HG02588 (cell line): ENCODE results near the gene ZNF391.
A peak's percentile ranks its signal among the peaks of the same experiment; 100 is the strongest.
"Not testable (repeated sequence)": the region's sequence is repeated elsewhere in the genome, so short reads cannot be mapped to it uniquely, and the experiment has no call there.

ENCODE experiments used
- ATAC-seq: cut with Tn5 transposase; IDR thresholded peaks from one replicate; pipeline ENCODE4 v1.9.1; 2021; ENCODE audit warnings: mild to moderate bottlenecking, moderate library complexity; ENCODE audit not compliant: unreplicated experiment

Gene ZNF391

GRCh38 chr6:27388293-27389197 is at the start of gene ZNF391:
ZNF391 (plus strand) TSS chr6:27388759; CDS start chr6:27400371, 11,612 bp downstream.
- peak; percentile 82 for ATAC-seq

- ATAC-seq = no peak
These were observed 35.7 kb upstream of the ZNF391 start for GRCh38 chr6:27352850-27353249.

- ATAC-seq = no peak
These were observed 29.8 kb upstream of the ZNF391 start for GRCh38 chr6:27358786-27359185.

GRCh38 chr6:27359231-27359630 is 29.3 kb upstream of the ZNF391 start:
- ATAC-seq = no peak

GRCh38 chr6:27368202-27368601 is 20.4 kb upstream of the ZNF391 start:
- no peak for ATAC-seq

- no peak for ATAC-seq
These were observed 18.2 kb upstream of the ZNF391 start for GRCh38 chr6:27370391-27370790.

DNA sequence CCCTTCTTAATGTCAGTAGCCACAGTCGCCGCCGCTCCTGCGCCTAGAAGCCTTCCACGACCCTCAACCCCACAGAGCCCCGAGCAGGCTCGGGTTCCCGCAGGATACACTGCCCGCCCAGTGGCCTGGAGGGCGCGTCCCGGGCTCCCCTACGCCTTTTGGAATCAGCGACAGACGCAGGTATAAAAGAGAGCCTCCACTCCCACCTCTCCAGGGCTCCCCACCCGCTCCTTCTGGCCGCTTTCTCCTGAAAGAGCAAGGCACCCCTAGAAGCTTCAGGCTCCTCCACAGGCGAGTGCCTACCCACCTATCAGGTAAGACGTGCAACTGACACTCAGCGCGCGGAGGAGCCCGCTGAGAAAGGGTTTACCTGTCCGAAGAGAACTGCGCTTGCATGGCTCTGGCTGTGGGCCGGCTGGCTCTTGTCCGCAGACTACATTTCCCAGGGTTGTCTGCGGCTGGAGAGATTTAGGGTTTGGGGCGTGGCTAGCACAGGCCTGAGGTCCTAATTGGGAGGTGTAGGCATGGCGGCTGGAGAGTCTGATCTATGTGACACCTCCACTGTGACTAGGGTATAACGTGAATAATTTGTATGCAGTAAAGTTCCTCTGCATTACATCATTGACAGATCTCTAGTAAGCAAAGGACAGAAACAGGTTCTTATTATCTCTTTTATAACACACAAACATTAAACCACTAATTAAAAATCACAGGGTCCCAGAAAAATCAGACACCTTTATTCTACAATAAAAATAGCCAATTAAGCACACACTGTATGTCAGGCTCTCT is 13.5 kb upstream of the ZNF391 start:
- peak; percentile 80 for ATAC-seq

DNA sequence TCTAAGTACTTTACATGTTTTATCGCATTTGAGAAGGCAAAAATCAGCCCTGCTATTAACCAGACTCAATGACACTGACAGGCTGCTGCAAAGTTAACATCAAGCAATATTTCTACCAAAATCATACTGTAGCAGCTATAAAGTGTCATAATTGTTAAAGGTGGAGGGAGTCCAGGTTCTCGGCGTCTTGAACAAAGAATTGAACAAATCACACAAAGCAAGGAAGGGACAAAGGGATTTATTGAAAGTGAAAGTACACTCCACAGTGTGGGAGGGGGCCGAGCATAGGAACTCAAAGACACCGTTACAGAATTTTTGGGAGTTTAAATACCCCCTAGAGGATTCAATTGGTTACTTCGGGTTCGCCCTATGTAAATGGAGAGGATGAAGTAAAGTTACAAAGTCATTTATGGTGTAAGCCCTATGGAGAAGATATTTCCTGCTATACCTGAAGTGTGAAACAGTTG is 12.9 kb upstream of the ZNF391 start:
- no peak for ATAC-seq

- not testable (repeated sequence) for ATAC-seq
These were observed 10.2 kb upstream of the ZNF391 start for GRCh38 chr6:27378406-27378805.

DNA sequence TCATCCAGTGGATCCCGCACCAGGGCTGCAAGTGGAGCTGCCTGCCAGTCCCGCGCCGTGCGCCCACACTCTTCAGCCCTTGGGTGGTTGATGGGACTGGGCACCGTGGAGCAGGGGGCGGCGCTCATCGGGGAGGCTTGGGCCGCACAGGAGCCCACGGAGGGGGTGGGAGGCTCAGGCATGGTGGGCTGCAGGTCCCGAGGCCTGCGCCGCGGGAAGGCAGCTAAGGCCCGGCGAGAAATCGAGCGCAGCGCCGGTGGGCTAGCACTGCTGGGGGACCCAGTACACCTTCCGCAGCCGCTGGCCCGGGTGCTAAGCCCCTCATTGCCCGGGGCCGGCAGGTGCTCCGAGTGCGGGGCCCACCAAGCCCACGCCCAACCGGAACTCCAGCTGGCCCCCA is 7.6 kb upstream of the ZNF391 start:
- not testable (repeated sequence) for ATAC-seq

DNA sequence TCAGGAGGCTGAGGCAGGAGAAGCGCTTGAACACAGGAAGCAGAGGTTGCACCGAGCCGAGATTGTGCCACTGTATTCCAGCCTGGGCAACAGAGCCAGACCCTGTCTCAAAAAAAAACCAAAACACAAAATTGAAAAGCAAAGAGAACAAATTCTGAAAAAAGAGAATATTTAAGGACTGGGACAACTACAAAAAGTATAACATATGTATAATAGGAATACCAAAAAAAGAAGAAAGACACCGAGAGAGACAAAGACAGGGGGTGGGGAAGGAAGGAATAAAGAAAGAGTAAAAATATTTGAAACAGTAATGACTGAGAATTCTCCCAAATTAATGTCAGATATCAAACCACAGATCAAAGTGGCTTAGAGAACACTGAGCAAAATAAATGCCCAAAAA is 5.5 kb upstream of the ZNF391 start:
- no peak for ATAC-seq

- no peak for ATAC-seq
These were observed 5.1 kb upstream of the ZNF391 start for GRCh38 chr6:27383481-27383880.

DNA sequence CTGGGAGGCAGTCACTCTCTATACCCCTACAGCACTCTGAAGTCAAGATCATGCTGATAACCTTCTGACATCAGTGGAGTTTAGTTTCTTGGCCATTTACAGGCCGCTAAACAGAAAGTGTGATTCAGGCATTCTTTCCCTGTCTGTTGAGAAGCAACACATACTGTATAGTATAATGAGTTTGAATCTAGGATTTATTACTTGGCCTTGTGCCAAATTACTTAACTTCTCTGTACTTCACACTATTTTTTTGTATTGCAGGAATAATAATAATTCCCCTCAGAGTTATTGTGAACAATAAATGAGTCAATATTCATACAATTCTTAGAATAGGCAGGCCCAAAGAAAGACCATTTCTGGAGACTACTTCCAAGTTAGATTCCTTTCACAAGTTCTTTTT is 4.1 kb downstream of the ZNF391 start:
- no peak for ATAC-seq

DNA sequence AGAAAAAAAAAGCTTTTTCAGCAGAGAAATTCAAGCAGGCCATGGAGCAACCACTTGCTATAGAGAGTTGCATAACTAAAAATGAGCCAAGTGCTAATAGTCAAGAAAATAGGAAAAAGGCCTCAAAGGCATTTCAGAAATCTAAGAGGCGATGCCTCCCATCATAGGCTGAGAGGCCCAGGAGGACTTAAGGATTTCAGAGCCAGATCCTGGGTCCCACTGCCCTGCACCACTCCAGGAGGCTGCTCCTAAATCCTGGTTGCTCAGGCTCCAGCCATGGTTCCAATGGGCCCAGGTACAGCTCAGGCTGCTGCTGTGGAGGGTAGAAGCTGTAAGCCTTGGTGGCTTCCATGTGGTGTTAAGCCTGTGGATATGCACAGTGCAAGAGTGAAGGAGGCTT is 5.5 kb downstream of the ZNF391 start:
- no peak for ATAC-seq

DNA sequence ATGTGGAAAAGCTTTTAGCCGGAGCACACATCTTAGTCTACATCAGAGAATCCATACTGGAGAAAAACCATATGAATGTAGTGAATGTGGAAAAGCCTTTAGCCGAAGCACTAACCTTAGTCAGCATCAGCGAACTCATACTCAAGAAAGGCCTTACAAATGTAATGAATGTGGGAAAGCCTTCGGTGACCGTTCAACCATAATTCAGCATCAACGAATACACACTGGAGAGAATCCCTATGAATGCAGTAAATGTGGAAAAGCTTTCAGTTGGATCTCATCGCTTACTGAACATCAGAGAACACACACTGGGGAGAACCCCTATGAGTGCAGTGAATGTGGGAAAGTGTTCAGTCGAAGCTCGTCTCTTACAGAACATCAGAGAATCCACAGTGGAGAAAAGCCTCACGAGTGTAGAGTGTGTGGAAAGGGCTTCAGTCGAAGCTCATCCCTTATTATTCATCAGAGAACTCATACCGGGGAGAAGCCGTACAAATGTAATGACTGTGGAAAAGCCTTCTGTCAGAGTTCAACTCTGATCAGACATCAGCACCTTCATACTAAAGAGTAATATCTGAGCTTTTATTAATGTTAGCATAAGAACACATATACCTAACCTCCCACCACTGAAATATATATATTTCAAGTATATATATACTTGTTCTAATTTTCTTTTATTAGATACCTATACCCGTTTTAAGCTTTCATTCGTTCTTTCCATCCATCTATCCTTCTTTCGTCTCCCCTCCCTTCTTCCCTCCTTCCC is 12.5 kb downstream of the ZNF391 start:
- ATAC-seq = no peak

DNA sequence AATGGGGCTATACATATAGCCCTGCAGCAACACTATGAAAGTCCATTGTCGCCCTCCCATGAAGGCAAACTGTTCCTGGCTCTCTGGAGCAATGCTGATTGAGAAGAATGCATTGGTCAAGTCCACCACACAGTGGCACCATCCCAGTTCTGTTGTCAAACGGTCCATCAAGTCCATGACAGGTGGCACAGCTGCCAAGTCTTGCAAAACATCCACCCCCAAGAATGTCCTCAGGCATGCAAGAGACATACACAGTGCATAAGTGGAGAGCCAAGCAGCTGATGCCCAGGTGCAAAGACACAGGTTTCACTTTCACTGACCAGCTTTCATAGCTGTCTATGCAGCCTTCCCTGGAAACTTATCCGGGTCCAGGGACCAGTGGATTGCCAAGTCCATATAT is 17.5 kb downstream of the ZNF391 start:
- no peak for ATAC-seq

DNA sequence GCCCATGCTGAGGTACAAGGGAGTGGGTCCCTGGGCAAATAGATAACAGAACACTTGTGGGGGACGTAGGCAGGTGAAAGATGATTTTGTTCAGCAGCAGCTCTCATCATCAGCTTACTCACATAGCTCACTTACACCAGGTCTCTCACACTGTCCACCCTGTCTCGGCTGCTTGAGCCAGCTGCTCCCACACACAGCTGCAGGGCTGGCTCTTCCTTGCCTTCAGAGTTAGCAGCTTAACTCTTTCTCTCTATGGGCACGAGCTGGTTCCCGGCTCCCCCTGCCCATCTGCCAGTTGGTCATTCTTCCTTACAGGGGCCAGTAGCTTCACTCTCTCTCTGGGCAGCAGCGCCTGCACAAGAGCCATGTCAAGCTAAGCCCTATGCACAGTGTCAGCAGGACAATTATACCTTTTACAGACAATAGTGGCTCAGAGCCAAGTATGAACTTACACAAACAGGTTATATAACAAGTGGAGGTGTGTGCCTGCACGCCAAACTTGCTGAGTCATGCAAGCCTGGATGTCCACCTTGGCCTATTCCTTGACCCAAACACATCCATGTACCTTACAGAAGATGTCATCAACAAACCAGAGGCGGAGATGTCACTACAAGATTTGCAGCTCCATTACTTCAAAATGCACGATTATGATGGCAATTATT is 18.7 kb downstream of the ZNF391 start:
- ATAC-seq = no peak

DNA sequence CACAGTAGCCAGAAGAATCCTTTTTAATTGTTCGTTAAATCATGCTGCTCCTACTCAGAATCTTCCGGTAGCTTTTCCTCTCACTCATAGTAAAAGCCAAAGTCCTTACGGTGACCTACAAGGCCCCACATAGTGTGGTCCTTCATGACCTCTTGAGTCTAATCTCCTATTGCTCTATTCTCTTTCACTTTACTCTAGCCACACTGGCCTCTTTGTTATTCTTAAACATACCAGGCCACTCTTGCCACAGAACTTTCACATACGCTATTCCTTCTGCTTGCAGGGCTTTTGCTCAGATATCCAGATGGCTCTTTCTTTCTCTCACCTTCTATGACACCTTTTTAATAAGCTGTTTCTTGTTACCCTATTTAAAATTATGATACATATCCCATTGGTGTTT is 25.7 kb downstream of the ZNF391 start:
- ATAC-seq = no peak

- no peak for ATAC-seq
These were observed 26.4 kb downstream of the ZNF391 start for GRCh38 chr6:27414996-27415395.

- ATAC-seq = no peak
These were observed 27.3 kb downstream of the ZNF391 start for GRCh38 chr6:27415898-27416297.

GRCh38 chr6:27419363-27419762 is 30.8 kb downstream of the ZNF391 start:
- ATAC-seq = no peak
